B cell (primary cell): ENCODE data around the gene HDHD5.

Experiments used
- CTCF ChIP-seq: fragments of 200-600 bp; IDR thresholded peaks from one replicate; pipeline ENCODE4 v1.8.0; 2022; ENCODE audit warnings: antibody characterized with exemption, mild to moderate bottlenecking
- EZH2 ChIP-seq: IDR thresholded peaks from 2 replicates; pipeline ENCODE4 v1.6.1; 2012; ENCODE audit warnings: borderline replicate concordance, low read depth, mild to moderate bottlenecking, moderate library complexity, low read length; ENCODE audit not compliant: insufficient read depth, poor library complexity, severe bottlenecking

DNA sequence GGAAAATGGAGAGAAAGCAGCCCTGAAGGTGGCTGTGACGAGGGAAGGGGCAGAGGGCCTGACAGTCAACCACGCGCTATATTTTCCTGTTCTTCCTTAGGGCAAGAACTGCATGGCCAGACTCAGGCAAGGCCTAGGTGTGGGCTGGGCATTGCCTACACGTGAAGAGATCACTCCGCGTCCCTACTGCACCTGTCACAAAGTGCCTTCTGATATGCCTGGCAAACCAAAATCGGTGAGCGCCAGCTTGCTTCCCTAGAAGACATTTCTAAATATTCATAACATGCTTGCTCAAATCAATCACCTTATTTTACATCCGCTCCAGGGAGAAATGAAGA lies 44.2 kb downstream of the HDHD5 start:
- no peak for TF ChIP-seq CTCF
- TF ChIP-seq EZH2, result no peak
